ENCODE measurements around the gene DNAI7.

Gene DNAI7

DNA sequence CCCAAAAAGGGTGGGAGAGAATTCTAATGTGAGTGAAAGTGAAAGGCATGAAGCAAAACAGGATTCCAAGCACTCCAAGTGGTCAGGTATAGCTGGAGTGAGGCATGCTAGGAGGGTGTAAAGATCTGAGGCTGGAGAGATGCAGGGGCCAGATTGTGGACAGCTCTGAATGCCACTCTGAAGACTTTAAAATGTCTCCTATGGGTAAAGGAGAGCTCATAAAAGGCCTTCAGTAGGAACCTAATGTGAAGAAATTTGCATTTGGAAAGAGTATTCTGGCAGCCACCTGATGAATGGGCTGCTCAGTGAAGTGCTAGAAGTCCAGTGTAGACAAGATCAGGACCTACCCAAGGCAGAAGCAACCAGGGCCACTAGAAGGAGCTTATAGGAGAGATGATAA lies 68.9 kb downstream of the DNAI7 start:
- H3K9ac ChIP-seq (ENCODE audit: low read depth, low read length): no peak overlapping the region
- no peaks in the 10 kb centered on the region for H3K9me3 ChIP-seq (ENCODE audit: control insufficient read depth, insufficient read depth, low read length)
- H3K4me3 ChIP-seq (ENCODE audit: low read depth, low read length): no peak overlapping the region

DNA sequence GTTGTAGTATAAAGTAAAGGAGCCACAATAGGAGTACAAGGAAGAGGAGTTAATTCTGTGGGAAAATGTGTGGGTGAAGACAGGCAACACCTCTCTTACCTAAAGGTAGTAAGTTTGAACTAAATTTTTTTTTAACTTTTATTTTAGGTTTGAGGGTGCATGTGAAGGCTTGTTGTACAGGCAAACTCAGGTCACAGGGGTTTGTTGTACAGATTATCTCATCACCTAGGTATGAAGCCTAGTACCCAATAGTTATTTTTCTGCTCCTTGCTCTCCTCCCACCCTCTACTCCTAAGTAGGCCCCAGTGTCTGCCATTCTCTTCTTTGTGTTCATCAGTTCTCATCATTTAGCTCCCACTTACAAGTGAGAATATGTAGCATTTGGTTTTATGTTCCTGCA lies 70.5 kb downstream of the DNAI7 start:
- Histone ChIP-seq H3K9ac (ENCODE audit: low read depth, low read length) (no peak overlapping the region), H3K27me3 (ENCODE audit: control insufficient read depth, insufficient read depth, low read length) (no peaks in the 10 kb centered on the region), H3K4me3 (ENCODE audit: low read depth, low read length) (no peak overlapping the region), H3K36me3 (ENCODE audit: control insufficient read depth, insufficient read depth, low read length) (no peaks in the 10 kb centered on the region), H3K9me3 (ENCODE audit: control insufficient read depth, insufficient read depth, low read length) (no peaks in the 10 kb centered on the region), H3K4me1 (ENCODE audit: control insufficient read depth, insufficient read depth, low read length) (peaks cover 7% of the 10 kb centered on the region; the same call in 1 of the 2 replicates), H3K27ac (ENCODE audit: low read depth, low read length) (no peak overlapping the region)

More for the DNA sequence above, 68.9 kb downstream of the DNAI7 start:
- no peak overlapping the region for H3K27ac ChIP-seq (ENCODE audit: low read depth, low read length)
- H3K36me3 ChIP-seq (ENCODE audit: control insufficient read depth, insufficient read depth, low read length): no peaks in the 10 kb centered on the region
- H3K4me1 ChIP-seq (ENCODE audit: control insufficient read depth, insufficient read depth, low read length): peaks cover 7% of the 10 kb centered on the region; the same call in 1 of the 2 replicates
- H3K27me3 ChIP-seq (ENCODE audit: control insufficient read depth, insufficient read depth, low read length): no peaks in the 10 kb centered on the region

DNA sequence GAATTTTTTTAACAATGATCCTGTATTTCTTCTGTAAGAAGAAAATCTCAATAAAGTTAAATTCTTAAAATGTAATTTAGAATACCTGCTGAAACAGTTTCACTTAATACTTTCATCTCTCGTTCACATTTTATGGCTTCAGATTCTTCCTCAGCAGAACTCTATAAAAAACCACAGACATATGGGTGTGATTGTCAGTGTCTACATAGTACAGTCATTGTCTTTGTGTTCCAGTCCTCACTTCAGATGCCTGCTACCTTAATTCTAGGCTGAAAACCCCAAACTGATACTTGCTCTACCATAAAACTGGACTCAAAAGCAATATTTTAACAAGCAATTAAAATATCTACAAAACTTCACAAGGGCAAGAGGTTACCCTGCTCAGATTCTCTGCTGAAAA lies 71.8 kb downstream of the DNAI7 start:
- no peak overlapping the region for H3K27ac ChIP-seq (ENCODE audit: low read depth, low read length)
- H3K27me3 ChIP-seq (ENCODE audit: control insufficient read depth, insufficient read depth, low read length): no peaks in the 10 kb centered on the region
- H3K4me1 ChIP-seq (ENCODE audit: control insufficient read depth, insufficient read depth, low read length): peaks cover 7% of the 10 kb centered on the region; the same call in 1 of the 2 replicates
- no peak overlapping the region for H3K9ac ChIP-seq (ENCODE audit: low read depth, low read length)
- H3K9me3 ChIP-seq (ENCODE audit: control insufficient read depth, insufficient read depth, low read length): no peaks in the 10 kb centered on the region
- H3K36me3 ChIP-seq (ENCODE audit: control insufficient read depth, insufficient read depth, low read length): no peaks in the 10 kb centered on the region
- no peak overlapping the region for H3K4me3 ChIP-seq (ENCODE audit: low read depth, low read length)

DNA sequence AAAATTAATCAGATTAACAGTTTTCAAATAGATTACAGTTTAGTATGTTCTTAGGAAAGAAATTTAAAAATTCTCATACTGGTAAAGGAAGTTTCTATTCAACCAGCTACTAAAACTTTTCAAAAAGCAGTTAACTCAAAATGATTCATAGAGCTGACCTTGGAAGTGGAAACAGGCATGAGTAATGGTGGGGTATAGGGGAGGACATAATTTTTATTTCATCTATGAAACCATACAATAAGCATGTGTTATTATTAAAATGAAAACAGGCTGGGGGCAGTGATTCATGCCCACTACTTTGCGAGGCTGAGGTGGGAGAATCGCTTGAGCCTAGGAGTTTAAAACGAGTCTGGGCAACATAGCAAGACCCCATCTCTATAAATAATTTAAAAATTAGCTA lies 73.0 kb downstream of the DNAI7 start:
- Histone ChIP-seq H3K27me3 (ENCODE audit: control insufficient read depth, insufficient read depth, low read length) (no peaks in the 10 kb centered on the region), H3K9ac (ENCODE audit: low read depth, low read length) (no peak overlapping the region), H3K4me3 (ENCODE audit: low read depth, low read length) (no peak overlapping the region), H3K4me1 (ENCODE audit: control insufficient read depth, insufficient read depth, low read length) (peaks cover 7% of the 10 kb centered on the region; the same call in 1 of the 2 replicates), H3K36me3 (ENCODE audit: control insufficient read depth, insufficient read depth, low read length) (no peaks in the 10 kb centered on the region), H3K27ac (ENCODE audit: low read depth, low read length) (no peak overlapping the region), H3K9me3 (ENCODE audit: control insufficient read depth, insufficient read depth, low read length) (no peaks in the 10 kb centered on the region)

DNA sequence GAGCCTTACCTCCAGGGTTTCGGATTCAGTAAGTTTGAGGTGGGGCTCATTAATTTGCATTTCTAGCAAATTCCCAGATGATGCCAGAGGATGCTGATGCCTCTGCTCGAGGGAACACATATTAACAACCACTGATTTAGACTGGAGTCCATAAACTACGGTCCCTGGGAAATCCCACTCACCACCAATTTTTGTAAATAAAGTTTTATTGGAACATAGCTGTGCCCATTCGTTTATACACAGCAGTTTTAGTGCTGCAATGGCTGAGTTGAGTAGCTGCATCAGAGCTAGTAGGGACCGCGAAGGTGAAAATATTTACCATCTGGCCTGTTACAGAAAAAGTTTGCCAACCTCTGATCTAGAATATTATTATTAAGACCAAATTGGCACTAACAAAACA lies 73.8 kb downstream of the DNAI7 start:
- Histone ChIP-seq H3K36me3 (ENCODE audit: control insufficient read depth, insufficient read depth, low read length) (no peaks in the 10 kb centered on the region), H3K9ac (ENCODE audit: low read depth, low read length) (no peak overlapping the region), H3K9me3 (ENCODE audit: control insufficient read depth, insufficient read depth, low read length) (no peaks in the 10 kb centered on the region), H3K27ac (ENCODE audit: low read depth, low read length) (no peak overlapping the region), H3K27me3 (ENCODE audit: control insufficient read depth, insufficient read depth, low read length) (no peaks in the 10 kb centered on the region), H3K4me3 (ENCODE audit: low read depth, low read length) (no peak overlapping the region), H3K4me1 (ENCODE audit: control insufficient read depth, insufficient read depth, low read length) (peaks cover 4% of the 10 kb centered on the region; the same call in 1 of the 2 replicates)

DNA sequence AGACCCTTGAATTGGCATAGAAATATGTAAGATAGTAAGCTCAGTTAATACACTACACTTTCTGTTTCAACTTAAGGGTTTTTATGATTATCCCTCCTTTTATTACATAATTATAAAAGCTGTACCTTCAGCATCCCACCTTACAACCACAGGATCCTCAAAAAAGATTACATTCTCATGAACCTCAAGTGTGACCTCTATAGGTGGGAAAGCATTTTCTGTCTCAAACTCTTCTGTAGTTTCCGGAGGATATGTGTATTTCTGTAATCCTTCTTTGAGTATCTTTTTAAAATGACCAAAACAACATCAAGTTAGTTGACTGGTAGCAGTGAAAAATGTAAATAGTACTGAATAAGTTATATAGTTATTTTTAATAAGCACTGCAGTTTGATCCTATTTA lies 75.9 kb downstream of the DNAI7 start:
- H3K4me3 ChIP-seq (ENCODE audit: low read depth, low read length): no peak overlapping the region
- H3K27ac ChIP-seq (ENCODE audit: low read depth, low read length): no peak overlapping the region
- no peaks in the 10 kb centered on the region for H3K27me3 ChIP-seq (ENCODE audit: control insufficient read depth, insufficient read depth, low read length)
- H3K9ac ChIP-seq (ENCODE audit: low read depth, low read length): no peak overlapping the region
- H3K9me3 ChIP-seq (ENCODE audit: control insufficient read depth, insufficient read depth, low read length): no peaks in the 10 kb centered on the region
- H3K4me1 ChIP-seq (ENCODE audit: control insufficient read depth, insufficient read depth, low read length): no peaks in the 10 kb centered on the region
- H3K36me3 ChIP-seq (ENCODE audit: control insufficient read depth, insufficient read depth, low read length): no peaks in the 10 kb centered on the region

DNA sequence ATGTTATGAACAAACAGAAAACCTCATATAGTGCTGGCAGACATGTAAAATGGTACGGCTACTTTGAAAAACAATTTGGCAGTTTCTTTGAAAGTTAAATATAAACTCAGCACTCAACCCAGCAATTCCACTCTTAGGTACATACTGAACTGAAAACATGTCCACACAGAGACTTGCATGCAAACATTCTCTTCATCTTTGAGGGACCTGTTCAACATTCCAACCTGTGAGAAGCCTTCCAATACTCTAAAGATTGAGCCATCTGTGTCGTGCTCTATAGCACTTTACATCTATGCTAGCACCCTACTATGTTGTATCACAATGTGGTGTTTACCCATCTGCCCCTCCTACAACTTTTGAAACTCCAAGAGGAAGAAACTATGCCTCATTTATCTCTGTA lies 79.3 kb downstream of the DNAI7 start:
- Histone ChIP-seq H3K27me3 (ENCODE audit: control insufficient read depth, insufficient read depth, low read length) (no peaks in the 10 kb centered on the region), H3K27ac (ENCODE audit: low read depth, low read length) (no peak overlapping the region), H3K9me3 (ENCODE audit: control insufficient read depth, insufficient read depth, low read length) (no peaks in the 10 kb centered on the region), H3K9ac (ENCODE audit: low read depth, low read length) (no peak overlapping the region), H3K36me3 (ENCODE audit: control insufficient read depth, insufficient read depth, low read length) (no peaks in the 10 kb centered on the region), H3K4me3 (ENCODE audit: low read depth, low read length) (no peak overlapping the region), H3K4me1 (ENCODE audit: control insufficient read depth, insufficient read depth, low read length) (no peaks in the 10 kb centered on the region)

DNA sequence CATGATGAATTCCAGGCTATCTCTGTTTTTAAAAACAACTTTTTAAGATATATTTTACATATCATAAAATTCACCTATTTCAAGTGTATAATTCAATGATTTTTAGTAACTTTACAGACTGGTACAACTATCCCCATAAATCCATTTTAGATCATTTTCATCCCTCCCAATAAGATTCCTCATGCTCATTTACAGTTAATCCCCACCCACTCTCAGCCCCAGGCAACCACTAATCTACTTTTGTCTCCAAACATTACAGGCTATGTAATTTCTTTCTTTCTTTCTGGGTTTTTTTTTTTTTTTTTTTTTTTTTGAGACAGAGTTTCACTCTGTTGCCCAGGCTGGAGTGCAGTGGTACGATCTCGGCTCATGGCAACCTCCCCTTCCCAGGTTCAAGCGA lies 81.3 kb downstream of the DNAI7 start:
- no peak overlapping the region for H3K27ac ChIP-seq (ENCODE audit: low read depth, low read length)
- no peaks in the 10 kb centered on the region for H3K4me1 ChIP-seq (ENCODE audit: control insufficient read depth, insufficient read depth, low read length)
- H3K9ac ChIP-seq (ENCODE audit: low read depth, low read length): no peak overlapping the region
- H3K9me3 ChIP-seq (ENCODE audit: control insufficient read depth, insufficient read depth, low read length): no peaks in the 10 kb centered on the region
- H3K27me3 ChIP-seq (ENCODE audit: control insufficient read depth, insufficient read depth, low read length): no peaks in the 10 kb centered on the region
- H3K36me3 ChIP-seq (ENCODE audit: control insufficient read depth, insufficient read depth, low read length): no peaks in the 10 kb centered on the region
- H3K4me3 ChIP-seq (ENCODE audit: low read depth, low read length): no peak overlapping the region

DNA sequence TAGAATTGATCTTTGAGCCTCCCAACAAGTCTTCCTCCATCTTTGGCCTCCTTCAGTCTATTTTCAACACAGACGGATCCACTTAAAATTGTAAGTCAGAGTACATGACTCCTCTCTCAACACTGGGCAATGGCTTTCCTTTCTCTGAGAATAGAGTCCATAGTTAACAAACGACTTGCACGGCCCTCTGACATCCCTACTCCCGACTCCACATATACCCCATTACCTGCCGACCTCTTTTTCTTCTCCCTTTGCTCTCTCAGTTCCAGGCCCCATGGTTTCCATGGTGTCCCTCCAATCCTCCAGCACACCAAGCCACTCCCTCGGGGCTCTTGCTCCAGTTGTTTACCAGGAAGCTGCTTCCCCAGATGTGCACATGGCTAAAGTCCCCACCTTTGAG lies 84.7 kb downstream of the DNAI7 start:
- Histone ChIP-seq H3K36me3 (ENCODE audit: control insufficient read depth, insufficient read depth, low read length) (no peaks in the 10 kb centered on the region), H3K9ac (ENCODE audit: low read depth, low read length) (no peak overlapping the region), H3K27me3 (ENCODE audit: control insufficient read depth, insufficient read depth, low read length) (no peaks in the 10 kb centered on the region), H3K9me3 (ENCODE audit: control insufficient read depth, insufficient read depth, low read length) (no peaks in the 10 kb centered on the region), H3K27ac (ENCODE audit: low read depth, low read length) (no peak overlapping the region), H3K4me1 (ENCODE audit: control insufficient read depth, insufficient read depth, low read length) (no peaks in the 10 kb centered on the region), H3K4me3 (ENCODE audit: low read depth, low read length) (no peak overlapping the region)

DNA sequence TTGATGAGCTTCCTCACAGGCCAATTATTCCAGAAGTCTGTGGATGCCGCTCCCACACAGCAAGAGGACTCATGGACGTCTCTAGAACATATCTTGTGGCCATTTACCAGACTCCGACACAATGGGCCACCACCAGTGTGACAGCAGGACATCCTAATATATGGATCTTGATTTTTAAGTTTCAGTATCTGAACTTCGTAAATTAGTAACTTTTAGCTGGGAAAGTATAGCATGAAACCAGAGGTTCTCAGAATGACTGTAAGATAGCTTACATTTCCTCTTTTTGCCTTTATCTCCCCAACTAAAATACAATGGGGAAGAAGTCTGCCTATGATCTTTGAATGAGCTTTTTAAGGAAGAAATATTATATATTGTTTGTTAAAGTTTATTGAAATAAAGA lies 87.0 kb downstream of the DNAI7 start:
- Histone ChIP-seq H3K27me3 (ENCODE audit: control insufficient read depth, insufficient read depth, low read length) (no peaks in the 10 kb centered on the region), H3K36me3 (ENCODE audit: control insufficient read depth, insufficient read depth, low read length) (no peaks in the 10 kb centered on the region), H3K4me3 (ENCODE audit: low read depth, low read length) (no peak overlapping the region), H3K9ac (ENCODE audit: low read depth, low read length) (no peak overlapping the region), H3K27ac (ENCODE audit: low read depth, low read length) (no peak overlapping the region), H3K9me3 (ENCODE audit: control insufficient read depth, insufficient read depth, low read length) (no peaks in the 10 kb centered on the region), H3K4me1 (ENCODE audit: control insufficient read depth, insufficient read depth, low read length) (no peaks in the 10 kb centered on the region)

DNA sequence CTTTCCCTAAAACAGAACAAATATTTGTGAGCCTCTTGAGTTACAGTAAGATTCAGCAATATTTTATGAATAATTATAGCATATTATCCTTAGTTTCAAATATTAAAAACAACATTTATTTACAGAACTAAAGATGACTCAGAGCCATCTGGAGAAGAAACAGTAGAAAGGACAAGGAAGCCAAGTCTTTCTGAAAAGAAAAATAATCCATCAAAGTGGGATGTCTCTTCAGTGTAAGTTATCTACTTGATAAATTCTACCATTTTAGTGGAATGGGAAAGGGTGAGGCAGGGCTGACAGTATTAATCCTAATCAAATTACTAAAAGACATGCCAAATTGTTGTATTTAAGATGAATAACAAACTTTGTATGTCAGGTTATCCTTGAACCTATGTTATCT lies 88.1 kb downstream of the DNAI7 start:
- Histone ChIP-seq H3K4me1 (ENCODE audit: control insufficient read depth, insufficient read depth, low read length) (no peaks in the 10 kb centered on the region), H3K9ac (ENCODE audit: low read depth, low read length) (no peak overlapping the region), H3K27ac (ENCODE audit: low read depth, low read length) (no peak overlapping the region), H3K9me3 (ENCODE audit: control insufficient read depth, insufficient read depth, low read length) (no peaks in the 10 kb centered on the region), H3K27me3 (ENCODE audit: control insufficient read depth, insufficient read depth, low read length) (no peaks in the 10 kb centered on the region), H3K4me3 (ENCODE audit: low read depth, low read length) (no peak overlapping the region), H3K36me3 (ENCODE audit: control insufficient read depth, insufficient read depth, low read length) (no peaks in the 10 kb centered on the region)

DNA sequence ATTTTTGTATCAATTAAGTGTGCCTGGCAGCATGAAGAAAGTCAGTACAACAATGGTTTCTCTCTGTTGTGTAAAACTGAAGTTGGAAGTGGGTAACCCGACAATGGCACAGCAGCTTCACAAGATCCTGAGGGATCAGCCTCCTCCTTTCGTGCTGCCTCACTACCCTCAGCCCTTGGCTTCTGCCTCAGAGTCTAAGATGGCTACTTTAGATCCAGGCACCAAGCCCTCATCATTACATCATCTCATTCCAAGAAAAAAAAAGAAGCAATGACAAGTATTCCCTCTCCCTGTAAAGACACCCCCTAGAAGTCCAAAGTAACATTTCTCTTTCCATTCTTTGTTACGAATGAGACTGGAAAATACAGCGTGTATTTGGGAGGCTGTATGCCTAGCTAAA lies 92.6 kb downstream of the DNAI7 start:
- no peaks in the 10 kb centered on the region for H3K9me3 ChIP-seq (ENCODE audit: control insufficient read depth, insufficient read depth, low read length)
- H3K4me3 ChIP-seq (ENCODE audit: low read depth, low read length): no peak overlapping the region
- H3K9ac ChIP-seq (ENCODE audit: low read depth, low read length): no peak overlapping the region
- no peak overlapping the region for H3K27ac ChIP-seq (ENCODE audit: low read depth, low read length)
- no peaks in the 10 kb centered on the region for H3K36me3 ChIP-seq (ENCODE audit: control insufficient read depth, insufficient read depth, low read length)
- no peaks in the 10 kb centered on the region for H3K4me1 ChIP-seq (ENCODE audit: control insufficient read depth, insufficient read depth, low read length)
- no peaks in the 10 kb centered on the region for H3K27me3 ChIP-seq (ENCODE audit: control insufficient read depth, insufficient read depth, low read length)

Measured in HUES48 (cell line).